SK-N-MC (cell line): Measurements from ENCODE around the gene GABRD.

ENCODE experiments used
- EZH2 ChIP-seq: fragments of 200-600 bp; sonication (generic); IDR thresholded peaks from one replicate; pipeline ENCODE4 v1.6.1; 2017; ENCODE audit warnings: antibody characterized with exemption
- POLR2AphosphoS5 ChIP-seq: IDR thresholded peaks from 2 replicates; pipeline ENCODE4 v1.6.1; 2012; ENCODE audit warnings: mild to moderate bottlenecking, low read depth, low read length, borderline replicate concordance

GRCh38 chr1:2065699-2066098 lies 46.6 kb downstream of the GABRD start:
- TF ChIP-seq EZH2 (no peak), POLR2AphosphoS5 (no peak)
